AG09309 (cell line): ENCODE data around the gene STK39.

Source experiments
- DNase-seq: peaks from one replicate; pipeline ENCODE4 v3.0.0-alpha.2; 2010; ENCODE audit warnings: low read depth
- H3K4me3 ChIP-seq: 2 replicates; pipeline ENCODE4 v1.5.1; 2011; ENCODE audit warnings: mild to moderate bottlenecking, low read depth, low read length, moderate library complexity; ENCODE audit not compliant: control insufficient read depth
- TF ChIP-seq, protein P1 (sequence below): IDR thresholded peaks from 2 replicates; pipeline ENCODE4 v1.5.1; 2011; ENCODE audit warnings: mild to moderate bottlenecking, low read depth, low read length, inconsistent platforms; ENCODE audit not compliant: insufficient read depth, control insufficient read depth; ENCODE audit errors: missing control alignments

STK39 gene

DNA sequence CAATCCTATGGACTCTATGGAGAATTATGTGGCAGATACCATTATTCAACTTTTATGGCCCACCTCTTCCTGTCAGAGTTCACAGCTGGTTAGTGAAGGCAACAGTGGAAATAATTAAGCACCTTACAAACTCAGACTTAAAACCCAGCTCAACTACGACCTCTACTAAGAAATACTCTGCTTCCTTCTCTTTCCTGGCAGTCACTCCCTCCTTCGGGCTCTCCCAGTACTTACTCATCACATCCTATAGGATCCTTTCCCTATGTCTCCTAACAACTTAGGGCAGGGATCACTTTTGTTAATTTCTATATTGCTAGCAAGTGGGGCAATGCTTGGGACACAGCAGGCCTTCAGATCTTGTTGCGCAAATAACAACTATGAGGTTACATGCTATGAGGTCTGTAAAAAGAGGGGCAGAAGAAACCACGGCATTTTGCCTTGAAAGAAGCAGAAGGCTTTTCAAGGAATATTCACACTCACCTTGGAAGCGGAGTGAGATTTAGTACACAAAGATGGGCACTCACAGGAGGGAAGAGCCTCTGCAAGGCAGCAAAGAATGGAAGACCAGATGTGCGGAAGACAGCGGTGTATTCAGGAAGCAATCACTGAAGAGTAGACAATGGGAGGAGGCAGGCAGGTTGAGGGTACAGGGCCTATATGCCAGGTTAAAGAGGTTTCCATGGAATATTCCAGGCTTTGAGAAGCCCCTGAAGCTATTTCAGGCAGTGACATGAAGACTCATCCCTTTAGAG lies 2.1 kb downstream of the STK39 start:
- TF ChIP-seq, protein P1, sequence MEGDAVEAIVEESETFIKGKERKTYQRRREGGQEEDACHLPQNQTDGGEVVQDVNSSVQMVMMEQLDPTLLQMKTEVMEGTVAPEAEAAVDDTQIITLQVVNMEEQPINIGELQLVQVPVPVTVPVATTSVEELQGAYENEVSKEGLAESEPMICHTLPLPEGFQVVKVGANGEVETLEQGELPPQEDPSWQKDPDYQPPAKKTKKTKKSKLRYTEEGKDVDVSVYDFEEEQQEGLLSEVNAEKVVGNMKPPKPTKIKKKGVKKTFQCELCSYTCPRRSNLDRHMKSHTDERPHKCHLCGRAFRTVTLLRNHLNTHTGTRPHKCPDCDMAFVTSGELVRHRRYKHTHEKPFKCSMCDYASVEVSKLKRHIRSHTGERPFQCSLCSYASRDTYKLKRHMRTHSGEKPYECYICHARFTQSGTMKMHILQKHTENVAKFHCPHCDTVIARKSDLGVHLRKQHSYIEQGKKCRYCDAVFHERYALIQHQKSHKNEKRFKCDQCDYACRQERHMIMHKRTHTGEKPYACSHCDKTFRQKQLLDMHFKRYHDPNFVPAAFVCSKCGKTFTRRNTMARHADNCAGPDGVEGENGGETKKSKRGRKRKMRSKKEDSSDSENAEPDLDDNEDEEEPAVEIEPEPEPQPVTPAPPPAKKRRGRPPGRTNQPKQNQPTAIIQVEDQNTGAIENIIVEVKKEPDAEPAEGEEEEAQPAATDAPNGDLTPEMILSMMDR = no peak
- no peak overlapping the region for H3K4me3 ChIP-seq
- no peak for DNase-seq

DNA sequence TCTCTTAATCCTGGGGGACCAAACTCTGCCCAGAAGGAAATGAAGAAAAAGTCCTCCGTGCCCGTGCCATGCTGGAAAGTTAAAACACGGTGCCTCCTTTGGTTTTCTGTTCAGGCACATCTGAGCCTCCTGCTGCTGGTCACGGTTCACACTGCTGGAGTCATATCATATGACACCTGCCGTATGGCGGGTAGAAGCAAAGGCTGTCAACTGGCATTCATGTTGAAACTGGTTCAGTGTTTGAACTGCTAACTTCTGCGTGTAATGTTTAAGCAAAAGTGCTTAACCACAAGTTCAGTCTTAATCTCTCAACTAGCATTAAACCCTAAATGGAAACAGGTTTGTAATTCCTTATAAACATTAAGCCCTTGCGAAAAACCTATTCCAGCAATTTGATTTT lies 3.1 kb downstream of the STK39 start:
- TF ChIP-seq, protein P1 = no peak
- DNase-seq = no peak
- no peak overlapping the region for H3K4me3 ChIP-seq

GRCh38 chr2:168243061-168243460 lies 4.3 kb downstream of the STK39 start:
- DNase-seq = no peak
- TF ChIP-seq, protein P1 = no peak
- H3K4me3 ChIP-seq = no peak overlapping the region

GRCh38 chr2:168241746-168242145 lies 5.6 kb downstream of the STK39 start:
- H3K4me3 ChIP-seq = no peak overlapping the region
- no peak for DNase-seq
- TF ChIP-seq, protein P1 = no peak

DNA sequence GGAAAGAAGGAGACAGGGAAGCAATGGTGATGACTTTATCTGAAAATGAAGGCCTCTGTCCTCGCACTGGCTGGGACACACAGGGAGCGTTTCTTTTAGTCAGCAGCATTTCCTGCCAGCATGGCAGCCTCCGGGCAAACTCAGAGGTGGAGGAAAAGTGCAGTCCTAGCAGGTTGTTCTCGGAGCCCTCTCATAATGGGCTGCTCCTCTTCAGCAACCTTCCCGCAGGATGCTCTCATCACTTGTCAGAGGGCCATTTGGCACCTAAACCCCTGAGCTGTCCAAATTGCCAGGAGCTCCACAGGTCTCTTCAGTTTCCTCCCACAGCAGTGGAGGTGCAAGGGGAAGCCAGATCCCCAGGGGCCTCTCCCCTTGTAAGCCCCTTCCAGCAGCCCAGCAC lies 6.2 kb downstream of the STK39 start:
- DNase-seq = no peak
- H3K4me3 ChIP-seq = no peak overlapping the region
- TF ChIP-seq, protein P1 = no peak

DNA sequence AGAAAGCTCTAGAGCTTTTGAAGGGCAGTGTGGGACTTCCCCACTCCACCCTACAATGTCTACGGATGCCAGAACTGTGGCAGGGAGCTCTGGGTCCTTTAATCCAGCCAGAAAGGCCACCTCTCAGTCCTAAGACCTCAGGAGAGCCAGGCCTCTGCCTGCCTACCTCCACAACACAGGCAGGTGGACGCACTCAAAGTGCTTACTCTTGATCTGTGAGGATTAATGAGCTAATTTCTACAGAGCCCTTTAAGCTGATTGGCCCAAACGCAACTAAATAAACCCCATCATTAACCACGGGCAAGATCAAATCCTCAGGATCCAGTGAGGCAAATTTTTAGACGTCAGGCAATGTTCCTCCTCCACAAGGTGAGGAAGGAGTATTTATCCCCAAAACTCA lies 8.1 kb downstream of the STK39 start:
- TF ChIP-seq, protein P1 = no peak
- DNase-seq = no peak

More for the DNA sequence above, 8.1 kb downstream of the STK39 start:
- H3K4me3 ChIP-seq = no peak overlapping the region
